HG03103 (cell line): Measurements from ENCODE around the gene ATP10A.
"Not testable (repeated sequence)": the region's sequence is repeated elsewhere in the genome, so short reads cannot be mapped to it uniquely, and the experiment has no call there.

Experiments
- ATAC-seq: cut with Tn5 transposase; IDR thresholded peaks from one replicate; pipeline ENCODE4 v1.9.1; 2021; ENCODE audit warnings: low read depth; ENCODE audit not compliant: unreplicated experiment

The ATP10A gene

GRCh38 chr15:25860885-25861866 lies 2.0 kb downstream of the ATP10A start:
- ATAC-seq: no peak

GRCh38 chr15:25859838-25860645 lies 3.1 kb downstream of the ATP10A start:
- ATAC-seq: no peak

- ATAC-seq: no peak
Measured at GRCh38 chr15:25858952-25859760, 4.0 kb downstream of the ATP10A start.

GRCh38 chr15:25856059-25856458 lies 7.1 kb downstream of the ATP10A start:
- ATAC-seq: not testable (repeated sequence)

GRCh38 chr15:25852661-25853524 lies 10.2 kb downstream of the ATP10A start:
- ATAC-seq: no peak

GRCh38 chr15:25852027-25852426 lies 11.1 kb downstream of the ATP10A start:
- no peak for ATAC-seq

GRCh38 chr15:25850154-25851111 lies 12.7 kb downstream of the ATP10A start:
- peak; percentile 74 for ATAC-seq

- ATAC-seq: no peak
Measured at GRCh38 chr15:25849157-25849921, 13.8 kb downstream of the ATP10A start.

GRCh38 chr15:25848784-25849156 lies 14.4 kb downstream of the ATP10A start:
- no peak for ATAC-seq

GRCh38 chr15:25848325-25848724 lies 14.8 kb downstream of the ATP10A start:
- no peak for ATAC-seq

- ATAC-seq: no peak
Measured at GRCh38 chr15:25847051-25847450, 16.1 kb downstream of the ATP10A start.

- no peak for ATAC-seq
Measured at GRCh38 chr15:25846377-25846776, 16.8 kb downstream of the ATP10A start.

GRCh38 chr15:25844981-25845680 lies 18.0 kb downstream of the ATP10A start:
- no peak for ATAC-seq

GRCh38 chr15:25844542-25844941 lies 18.6 kb downstream of the ATP10A start:
- ATAC-seq: no peak

GRCh38 chr15:25844076-25844475 lies 19.1 kb downstream of the ATP10A start:
- no peak for ATAC-seq

GRCh38 chr15:25839638-25840156 lies 23.4 kb downstream of the ATP10A start:
- ATAC-seq: no peak

GRCh38 chr15:25838871-25839195 lies 24.3 kb downstream of the ATP10A start:
- no peak for ATAC-seq
